Adrenal gland (tissue), 12 donors: ENCODE measurements around the gene ORM2. TPM values are rescaled to one million over a fixed set of nuclear protein-coding genes. Genes with fewer than 3 reads are reported as not detected.
A peak's percentile ranks its signal among the peaks of the same experiment; 100 is the strongest.

ENCODE experiments used
- DNase-seq, 7 donors: peaks; one replicate each; pipeline ENCODE4 v3.0.0-alpha.2; 2019 to 2020
- H3K27ac ChIP-seq, 5 donors: fragments of 200-600 bp; sonication (generic) in 4 of 5; 1 replicate in 3 of 5; 2 replicates in 2 of 5; pipeline versions ENCODE4 v1.5.1 to v1.8.0; 2016 to 2020; ENCODE audit warnings: mild to moderate bottlenecking in 1 of 5
- H3K27me3 ChIP-seq: fragments of 200-600 bp; 2 replicates; pipeline ENCODE4 v1.8.0; 2021
- H3K36me3 ChIP-seq, 2 donors: fragments of 200-600 bp; replicated peaks in 1 of 2; 1 replicate in 1 of 2; 2 replicates in 1 of 2; pipeline versions ENCODE4 v1.5.1 to v1.8.0; 2018 to 2022
- H3K4me1 ChIP-seq, 2 donors: fragments of 200-600 bp; replicated peaks in 1 of 2; 1 replicate in 1 of 2; 2 replicates in 1 of 2; pipeline versions ENCODE4 v1.5.1 to v1.8.0; 2018 to 2021
- H3K4me3 ChIP-seq, 4 donors: fragments of 200-600 bp; sonication (generic) in 3 of 4; one replicate each; pipeline ENCODE4 v1.5.1; 2016 to 2018
- H3K9me3 ChIP-seq, 3 donors: fragments of 200-600 bp; sonication (generic) in 1 of 3; replicated peaks in 1 of 3; 1 replicate in 2 of 3; 2 replicates in 1 of 3; pipeline versions ENCODE4 v1.5.1 to v1.8.0; 2016 to 2021
- CTCF ChIP-seq, 6 experiments: fragments of 450-650 bp in 4 of 6; fragments of 200-600 bp in 2 of 6; sonication (generic) in 1 of 6; IDR thresholded peaks; 1 replicate in 5 of 6; 2 replicates in 1 of 6; pipeline versions ENCODE4 v1.5.1 to v1.8.0; 2016 to 2021; ENCODE audit warnings: antibody characterized with exemption in 6 of 6, mild to moderate bottlenecking in 2 of 6, moderate library complexity in 1 of 6
- POLR2A ChIP-seq, 2 donors: fragments of 450-650 bp; IDR thresholded peaks; one replicate each; pipeline ENCODE4 v1.6.1; 2017; ENCODE audit warnings: antibody characterized with exemption in 2 of 2, mild to moderate bottlenecking in 2 of 2, moderate library complexity in 1 of 2
- WGBS, 4 donors: extraction: QIAGEN DNeasy Blood & Tissue Kit in 2 of 4; methylation state at CpG; one replicate each; pipeline versions ENCODE4 v1.1.5 to v1.1.7; 2013 to 2017; 5-methylcytosine and 5-hydroxymethylcytosine counted together
- intact Hi-C, 2 donors: fragments of 100-400 bp; cut with DNase I; formaldehyde crosslinking; loops; one replicate each; pipeline versions ENCODE4 v1.14.1 to v1.15.0; 2022 to 2023
- polyA plus RNA-seq, 3 donors: library from polyadenylated mRNA; stranded (reverse); fragments of 200-250 nt in 2 of 3; fragments of 350-450 nt in 1 of 3; fragmentation: Illumina TruSeq in 1 of 3; extraction: RNeasy Lipid Tissue Mini Kit (QIAGEN cat#74804) in 1 of 3; gene quantifications; one replicate each; pipeline ENCODE4 v1.2.3, GENCODE V29; 2013 to 2014
- total RNA-seq, 9 donors: library from RNA; depleted of rRNA in 4 of 9; stranded (reverse); fragments of >200 nt in 4 of 9; fragments of 120-200 nt in 1 of 9; fragmentation: NEBNext Ultra II Directional in 1 of 9; extraction: Animal tissue kit (Norgen Biotek cat#: 25700) in 1 of 9; gene quantifications; one replicate each; pipeline versions ENCODE4 v1.1.0 to v1.2.4, GENCODE V29; 2013 to 2023
- donor health status: healthy with polysubstance abuse.
- donor health status: Bipolar disorder and iron deficiency.
- donor health status: DM: yes; HTN: yes; CAD: no.
- donor health status: DM: no; HTN: no; CAD: no.
- donor health status: DM: no; HTN: no; CAD: no.
- donor health status: DM: yes; HTN: yes; CAD: no.

The ORM2 gene
- total and polyA plus RNA-seq, 12 donors, result 0.60 to 16.2 (median 1.8) TPM; not detected in 3

GRCh38 chr9:114365194-114365593 lies 35.5 kb downstream of the ORM2 start:
- intact Hi-C loops, result no loop called here
- Histone ChIP-seq H3K9me3 (no peaks in the 10 kb centered on the region), H3K4me3 (no peak overlapping the region), H3K27ac (no peak overlapping the region), H3K27me3 (no peaks in the 10 kb centered on the region), H3K36me3 (peaks cover 0 to 66% of the 10 kb centered on the region in 2 donors), H3K4me1 (peaks cover 0 to 14% of the 10 kb centered on the region in 2 donors)
- WGBS, 4 donors, result 85 to 92% (median 90%) methylated on average over 2 of the region's 2 CpGs
- TF ChIP-seq CTCF (IDR thresholded peaks at IDR 0.05) (no peak), POLR2A (IDR thresholded peaks at IDR 0.05) (no peak)
- no peak for DNase-seq

GRCh38 chr9:114366334-114367128 lies 36.9 kb downstream of the ORM2 start:
- Histone ChIP-seq H3K27ac (peak overlapping the region in 2 of 5 donors; percentile 42 to 61), H3K36me3 (peaks cover 0 to 53% of the 10 kb centered on the region in 2 donors)

GRCh38 chr9:114367366-114367765 lies 37.7 kb downstream of the ORM2 start:
- 83 to 89% (median 87%) methylated on average over 2 to 6 of the region's 6 CpGs for WGBS, 4 donors
- DNase-seq, result peak in 1 of 7 donors; percentile 5
- Histone ChIP-seq H3K27me3 (no peaks in the 10 kb centered on the region), H3K4me1 (peaks cover 0 to 25% of the 10 kb centered on the region in 2 donors), H3K4me3 (no peak overlapping the region), H3K27ac (peak overlapping the region in 1 of 5 donors; percentile 57), H3K36me3 (peaks cover 0 to 45% of the 10 kb centered on the region in 2 donors), H3K9me3 (no peaks in the 10 kb centered on the region)
- no peak for TF ChIP-seq POLR2A (IDR thresholded peaks at IDR 0.05)
- no peak for TF ChIP-seq CTCF (IDR thresholded peaks at IDR 0.05)
- intact Hi-C loops, result no loop called here

More at GRCh38 chr9:114366334-114367128, 36.9 kb downstream of the ORM2 start:
- TF ChIP-seq CTCF (IDR thresholded peaks at IDR 0.05) (no peak), POLR2A (IDR thresholded peaks at IDR 0.05) (no peak)
- H3K27me3 ChIP-seq, result no peaks in the 10 kb centered on the region
- H3K9me3 ChIP-seq, result no peaks in the 10 kb centered on the region
- peak in 1 of 7 donors; percentile 4 for DNase-seq
- 69 to 71% (median 70%) methylated on average over 10 of the region's 10 CpGs for WGBS, 4 donors
- H3K4me1 ChIP-seq, result peaks cover 0 to 16% of the 10 kb centered on the region in 2 donors
- intact Hi-C loops, result no loop called here
- no peak overlapping the region for H3K4me3 ChIP-seq

- intact Hi-C loops, result no loop called here
- Histone ChIP-seq H3K9me3 (no peaks in the 10 kb centered on the region), H3K27me3 (no peaks in the 10 kb centered on the region), H3K4me1 (peaks cover 0 to 30% of the 10 kb centered on the region in 2 donors), H3K27ac (peak overlapping the region in 1 of 5 donors; percentile 57), H3K4me3 (no peak overlapping the region), H3K36me3 (peaks cover 0 to 39% of the 10 kb centered on the region in 2 donors)
- TF ChIP-seq POLR2A (IDR thresholded peaks at IDR 0.05) (no peak), CTCF (IDR thresholded peaks at IDR 0.05) (no peak)
- peak in 1 of 7 donors; percentile 5 for DNase-seq
- WGBS, 4 donors, result 82 to 93% (median 86%) methylated on average over 6 to 14 of the region's 14 CpGs
Observed at GRCh38 chr9:114367772-114368569, 38.3 kb downstream of the ORM2 start.
